ENCODE measurements around the gene MCF2L.
"Not testable (repeated sequence)": the region's sequence is repeated elsewhere in the genome, so short reads cannot be mapped to it uniquely, and the experiment has no call there.

The MCF2L gene

DNA sequence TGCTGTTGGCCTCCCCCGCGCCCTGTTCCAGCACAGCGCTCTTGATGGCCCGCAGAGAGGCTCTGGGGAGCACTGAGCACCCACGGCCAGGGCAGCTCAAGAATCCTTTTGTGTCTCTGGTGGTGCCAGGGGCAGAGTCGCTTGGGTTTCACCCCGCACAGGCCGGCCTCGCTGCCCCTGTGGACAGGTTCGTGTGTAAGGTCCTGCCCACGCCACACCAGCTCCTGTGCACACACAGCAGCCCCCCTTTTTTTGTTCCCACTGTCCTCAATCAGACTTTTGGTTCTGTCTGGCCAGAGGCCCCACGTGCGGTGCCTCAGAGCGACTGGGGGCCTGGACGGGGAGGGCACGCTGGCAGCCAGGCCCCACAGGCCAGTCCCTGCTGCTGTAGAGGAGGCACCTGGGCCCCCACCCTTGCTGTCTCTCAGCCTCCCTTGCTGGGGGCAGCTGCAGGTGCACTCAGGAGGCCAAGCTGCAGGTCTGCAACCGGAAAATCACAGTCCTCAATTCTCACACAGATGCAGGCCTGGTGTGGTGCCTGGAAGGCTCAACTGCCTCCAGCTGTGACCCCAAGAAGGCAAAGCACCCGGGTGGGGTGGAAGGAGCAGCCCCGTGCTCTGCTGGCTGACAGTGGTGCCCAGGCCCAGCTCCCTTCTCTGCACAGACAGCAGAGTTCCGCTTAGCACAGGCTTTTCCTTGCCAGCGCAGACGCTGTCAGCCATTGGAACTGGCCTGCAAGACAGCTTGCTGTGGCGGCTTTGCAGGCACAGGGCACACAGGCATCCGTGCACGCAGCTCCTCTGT is 124.0 kb downstream of the MCF2L start:
- no peak for DNase-seq (ENCODE audit: low read depth in 2 of 2, low spot score in 1 of 2)

DNA sequence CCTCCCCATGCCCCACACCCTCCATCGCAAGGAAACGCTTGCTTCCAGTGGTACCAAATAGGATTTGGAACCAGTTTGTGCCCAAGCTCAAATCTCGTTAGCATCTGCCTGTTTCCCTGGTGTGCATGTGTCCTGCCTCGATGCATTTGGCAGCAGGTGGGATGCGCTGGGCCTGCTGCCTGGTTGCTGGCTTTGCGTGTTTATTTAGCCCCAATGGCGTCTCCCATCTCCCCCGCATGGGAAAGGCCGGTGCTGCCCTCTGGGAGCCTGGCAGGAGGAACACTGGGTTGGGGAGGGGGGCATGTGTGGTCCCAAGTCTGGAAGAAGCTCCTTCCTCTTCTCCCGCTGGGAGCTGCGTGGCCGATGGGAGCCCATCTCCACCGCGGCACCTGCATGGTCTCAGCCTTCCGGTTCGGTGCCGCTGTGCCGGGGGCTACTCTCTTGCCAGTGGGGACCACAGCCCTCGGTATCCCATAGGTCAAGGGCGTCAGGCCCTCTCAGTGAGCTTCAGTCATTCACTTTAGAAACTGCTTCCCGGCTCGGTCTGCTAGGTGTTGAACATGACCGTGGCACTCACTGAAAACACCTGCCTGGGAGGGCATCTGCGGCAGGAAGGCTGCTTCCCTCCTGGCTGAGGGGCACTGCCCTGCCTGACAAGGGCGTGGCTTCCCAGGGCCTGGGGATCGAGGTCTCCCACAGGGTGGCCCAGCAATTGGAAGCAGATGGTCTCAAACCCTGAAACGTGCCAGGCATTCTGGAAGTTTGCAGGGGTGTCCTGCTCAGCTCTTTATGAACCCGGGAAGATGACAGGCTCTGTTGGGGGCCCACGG is 124.8 kb downstream of the MCF2L start:
- DNase-seq (ENCODE audit: low read depth in 2 of 2, low spot score in 1 of 2), result no peak

DNA sequence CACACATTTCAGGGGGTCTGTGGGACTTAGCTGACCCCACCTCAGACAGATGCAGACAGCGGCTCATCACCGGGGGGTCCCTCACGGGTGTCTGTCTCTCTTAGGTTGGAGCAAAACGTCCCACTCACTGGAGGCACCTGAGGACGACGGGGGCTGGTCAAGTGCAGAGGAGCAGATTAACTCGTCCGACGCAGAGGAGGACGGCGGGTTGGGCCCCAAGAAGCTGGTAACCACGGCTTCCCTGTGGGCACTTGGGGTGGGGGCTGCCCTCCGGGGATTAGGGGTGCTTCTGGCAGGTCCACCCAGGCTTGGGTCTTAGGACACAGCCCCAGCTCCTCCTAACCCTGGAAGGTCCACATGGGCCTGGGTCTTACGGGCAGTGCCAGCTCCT is 125.4 kb downstream of the MCF2L start:
- no peak for DNase-seq (ENCODE audit: low read depth in 2 of 2, low spot score in 1 of 2)

DNA sequence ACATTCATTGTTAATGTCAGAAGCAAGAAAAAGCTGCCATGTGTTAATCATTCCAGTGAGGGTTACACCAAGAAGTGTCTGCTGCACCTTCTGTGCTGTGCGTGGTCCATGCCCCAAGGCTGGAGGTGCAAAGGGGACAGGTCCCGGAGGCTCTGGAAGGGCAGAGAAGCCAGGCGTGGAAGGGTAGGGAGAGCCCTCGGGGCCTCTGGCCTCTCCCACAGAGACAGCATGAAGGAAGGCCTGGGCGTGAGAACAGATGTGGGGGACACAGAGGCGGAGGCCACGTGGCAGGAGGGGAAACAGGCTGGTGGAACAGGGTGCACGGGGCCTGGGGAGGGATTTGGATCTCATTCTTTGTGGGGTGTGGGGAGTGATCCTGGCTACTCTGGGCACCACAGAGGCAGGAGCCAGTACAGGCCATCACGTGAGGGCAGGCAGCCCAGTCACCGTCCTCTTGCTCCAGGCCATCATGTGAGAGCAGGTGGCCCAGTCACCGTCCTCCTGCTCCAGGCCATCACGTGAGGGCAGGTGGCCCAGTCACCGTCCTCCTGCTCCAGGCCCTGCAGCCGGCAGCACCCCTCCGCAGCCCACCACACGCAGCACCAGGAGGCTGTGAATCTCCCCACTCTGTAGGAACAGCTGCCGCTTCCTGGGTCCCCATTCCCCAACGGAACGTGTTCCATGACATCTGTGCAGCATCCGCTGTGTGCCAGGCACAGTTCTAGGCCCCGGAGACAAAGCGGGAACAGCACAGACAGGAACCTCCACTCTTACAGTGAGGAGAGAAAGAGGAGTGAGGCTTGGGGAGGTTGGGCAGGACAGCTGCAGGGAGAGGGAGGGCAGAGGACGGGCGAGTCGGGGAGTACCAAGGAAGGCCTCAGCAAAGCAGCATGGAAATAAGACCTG is 126.4 kb downstream of the MCF2L start:
- DNase-seq (ENCODE audit: low read depth in 2 of 2, low spot score in 1 of 2), result no peak

DNA sequence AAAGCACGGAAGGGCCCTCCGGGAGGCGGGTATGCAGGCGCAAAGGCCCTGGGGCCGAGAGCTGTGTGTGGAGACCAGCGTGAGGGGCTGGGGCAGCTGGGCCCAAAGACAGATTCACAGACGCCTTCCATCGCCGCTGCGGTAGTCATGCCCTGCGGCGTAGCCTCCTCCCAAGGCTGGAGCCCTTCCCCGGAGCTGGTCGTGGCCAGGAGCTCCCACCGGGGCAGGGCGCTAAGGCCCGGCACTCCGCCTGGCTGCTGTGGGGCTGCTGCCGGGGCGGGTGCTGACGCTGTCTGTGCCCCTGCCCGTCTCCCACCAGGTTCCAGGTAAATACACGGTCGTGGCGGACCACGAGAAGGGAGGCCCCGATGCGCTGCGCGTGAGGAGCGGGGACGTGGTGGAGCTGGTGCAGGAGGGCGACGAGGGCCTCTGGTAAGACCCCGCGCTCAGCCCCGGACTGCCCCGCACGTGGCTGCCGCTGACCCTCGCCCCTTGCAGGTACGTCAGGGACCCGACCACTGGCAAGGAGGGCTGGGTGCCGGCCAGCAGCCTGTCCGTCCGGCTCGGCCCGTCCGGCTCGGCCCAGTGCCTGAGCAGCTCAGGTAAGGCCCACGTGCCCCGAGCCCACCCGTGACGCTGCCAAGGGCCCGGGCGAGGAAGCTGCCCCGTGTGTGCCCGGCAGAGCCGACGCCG is 127.2 kb downstream of the MCF2L start:
- DNase-seq (ENCODE audit: low read depth in 2 of 2, low spot score in 1 of 2), result no peak

DNA sequence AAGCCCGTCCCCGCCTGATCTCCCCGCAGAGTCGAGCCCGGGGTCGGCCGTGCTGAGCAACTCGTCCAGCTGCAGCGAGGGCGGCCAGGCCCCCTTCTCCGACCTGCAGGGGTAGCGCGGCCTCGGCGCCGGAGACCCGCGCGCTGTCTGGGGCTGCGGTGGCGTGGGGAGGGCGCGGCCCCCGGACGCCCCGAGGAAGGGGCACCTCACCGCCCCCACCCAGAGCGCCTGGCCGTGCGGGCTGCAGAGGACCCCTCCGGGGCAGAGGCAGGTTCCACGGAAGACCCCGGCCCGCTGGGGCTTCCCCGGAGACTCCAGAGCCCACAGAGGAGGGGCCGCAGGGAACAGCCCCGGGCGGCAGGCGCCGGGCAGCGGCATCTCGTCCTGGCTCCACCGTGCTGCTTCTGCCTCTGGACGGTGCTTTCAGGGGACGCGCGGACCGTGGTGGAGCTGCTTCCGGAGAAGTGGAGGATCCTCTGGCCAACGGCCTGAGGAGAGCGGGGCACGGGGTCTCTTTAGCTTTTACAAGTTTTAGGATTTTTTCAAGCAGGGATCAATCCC is 127.8 kb downstream of the MCF2L start:
- DNase-seq (ENCODE audit: low read depth in 2 of 2, low spot score in 1 of 2), result no peak

DNA sequence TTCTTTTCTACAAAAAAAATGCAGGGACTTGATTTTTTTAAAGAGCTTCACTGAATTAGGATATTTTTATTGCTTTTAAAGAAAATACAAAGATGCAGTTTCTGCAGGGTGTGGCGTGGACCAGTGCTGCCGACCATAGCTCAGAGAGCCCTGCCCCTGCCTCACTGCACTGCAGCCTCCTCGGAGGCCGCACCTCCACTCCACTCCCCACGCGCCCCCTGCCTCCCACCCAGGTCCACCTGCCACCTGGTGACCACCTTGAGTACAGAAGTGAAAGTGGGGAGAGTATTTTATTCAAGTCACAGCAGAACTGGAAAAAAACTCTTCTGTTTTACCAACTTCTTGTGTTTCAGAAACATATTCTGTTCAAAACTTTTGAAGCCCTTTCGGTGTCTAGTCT is 128.6 kb downstream of the MCF2L start:
- no peak for DNase-seq (ENCODE audit: low read depth in 2 of 2, low spot score in 1 of 2)

DNA sequence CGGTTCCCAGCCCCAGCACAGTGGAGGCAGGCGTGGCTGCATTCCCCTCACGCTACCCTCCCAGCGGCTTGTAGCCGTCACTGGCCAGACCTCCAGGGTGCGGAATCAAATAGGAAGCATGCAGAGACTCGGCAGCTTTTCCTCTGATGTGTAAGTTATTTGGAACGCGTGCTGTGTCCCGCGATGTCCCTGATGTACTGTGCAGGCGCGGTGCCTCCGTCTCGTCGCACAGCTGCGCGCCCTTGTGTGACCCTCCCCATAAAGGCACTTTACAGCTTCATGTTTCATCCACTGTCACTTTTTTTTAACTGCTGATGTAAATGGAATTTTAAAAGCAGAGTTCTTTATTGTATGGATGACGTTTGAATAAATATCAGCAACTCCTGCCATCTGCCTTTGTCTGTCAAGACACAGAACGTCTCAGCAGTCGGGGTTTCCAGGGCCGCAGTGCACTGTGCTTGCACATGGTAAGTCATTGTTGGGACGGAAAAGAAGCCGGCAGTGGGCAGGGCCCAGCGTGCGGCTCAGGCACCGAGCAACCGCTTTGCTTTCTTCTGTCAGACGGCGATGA is 129.2 kb downstream of the MCF2L start:
- DNase-seq (ENCODE audit: low read depth in 2 of 2, low spot score in 1 of 2), result no peak

DNA sequence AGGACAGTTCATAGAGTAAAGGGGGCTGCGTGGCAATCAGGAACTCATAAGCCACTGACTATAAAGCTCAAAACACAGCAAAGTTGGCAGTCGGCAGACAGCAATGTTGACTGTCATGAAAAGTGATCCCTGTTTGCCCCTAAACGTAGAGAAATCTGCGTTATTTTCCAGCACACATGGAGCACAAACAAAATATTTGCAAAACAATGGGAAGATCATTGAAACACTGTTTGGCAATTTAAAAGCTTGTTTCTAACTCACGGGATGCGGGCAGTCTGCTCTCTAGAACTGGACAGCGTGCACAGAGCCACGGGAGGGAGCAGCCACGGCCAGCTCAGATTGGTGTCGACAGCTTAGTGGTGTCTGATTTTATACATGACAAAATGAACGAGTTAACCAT is 130.1 kb downstream of the MCF2L start:
- DNase-seq (ENCODE audit: low read depth in 2 of 2, low spot score in 1 of 2), result no peak

DNA sequence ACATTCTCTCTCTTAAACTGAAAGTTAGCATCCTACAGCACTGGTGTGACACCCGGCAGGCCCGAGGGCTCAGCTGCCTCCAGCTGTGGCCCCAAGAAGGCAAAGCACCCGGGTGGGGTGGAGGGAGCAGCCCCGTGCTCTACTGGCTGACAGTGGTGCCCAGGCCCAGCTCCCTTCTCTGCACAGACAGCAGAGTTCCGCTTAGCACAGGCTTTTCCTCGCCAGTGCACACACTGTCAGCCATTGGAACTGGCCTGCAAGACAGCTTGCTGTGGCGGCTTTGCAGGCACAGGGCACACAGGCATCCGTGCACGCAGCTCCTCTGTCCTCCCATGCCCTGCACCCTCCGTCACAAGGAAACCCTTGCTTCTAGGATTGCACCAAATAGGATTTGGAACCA is 133.3 kb downstream of the MCF2L start:
- not testable (repeated sequence) for DNase-seq (ENCODE audit: low read depth in 2 of 2, low spot score in 1 of 2)

DNA sequence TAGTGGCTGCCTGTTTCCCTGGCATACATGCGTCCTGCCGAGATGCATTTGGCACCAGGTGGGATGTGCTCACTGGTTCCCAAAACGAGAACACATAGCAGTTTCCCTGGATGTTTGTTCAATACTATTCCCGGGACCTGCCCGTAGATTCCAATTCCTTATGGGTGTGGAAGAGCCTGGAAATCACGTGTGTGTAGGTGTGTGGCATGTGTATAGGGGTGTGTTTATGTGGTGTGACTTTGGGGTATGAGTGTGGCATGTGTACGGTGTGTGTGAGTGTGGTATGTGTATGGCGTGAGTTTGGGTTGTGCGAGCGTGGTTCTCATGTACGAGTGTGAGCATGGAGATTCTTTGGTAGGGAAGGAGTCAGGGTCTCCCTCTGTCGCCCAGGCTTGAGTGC is 133.7 kb downstream of the MCF2L start:
- no peak for DNase-seq (ENCODE audit: low read depth in 2 of 2, low spot score in 1 of 2)

DNA sequence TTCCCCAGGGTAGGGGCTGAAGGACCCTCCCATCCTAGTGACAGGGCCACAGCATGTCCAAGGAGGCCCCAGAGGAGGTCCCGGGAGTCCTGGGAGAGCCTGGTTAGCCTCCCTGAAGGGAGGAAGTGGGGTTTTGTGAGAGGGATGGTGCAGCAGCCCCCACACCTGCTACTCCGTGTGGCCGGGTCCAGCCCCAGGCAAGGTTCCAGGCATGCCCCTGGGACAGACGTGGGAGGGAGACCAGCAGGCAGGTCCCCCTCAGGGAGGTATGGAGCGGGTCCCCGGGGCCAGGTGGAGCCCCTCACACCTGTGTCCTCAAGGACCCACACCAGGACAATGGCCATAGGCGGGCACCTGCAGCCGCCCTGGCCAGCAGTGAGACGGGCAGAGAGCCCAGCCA is 134.6 kb downstream of the MCF2L start:
- no peak for DNase-seq (ENCODE audit: low read depth in 2 of 2, low spot score in 1 of 2)

DNA sequence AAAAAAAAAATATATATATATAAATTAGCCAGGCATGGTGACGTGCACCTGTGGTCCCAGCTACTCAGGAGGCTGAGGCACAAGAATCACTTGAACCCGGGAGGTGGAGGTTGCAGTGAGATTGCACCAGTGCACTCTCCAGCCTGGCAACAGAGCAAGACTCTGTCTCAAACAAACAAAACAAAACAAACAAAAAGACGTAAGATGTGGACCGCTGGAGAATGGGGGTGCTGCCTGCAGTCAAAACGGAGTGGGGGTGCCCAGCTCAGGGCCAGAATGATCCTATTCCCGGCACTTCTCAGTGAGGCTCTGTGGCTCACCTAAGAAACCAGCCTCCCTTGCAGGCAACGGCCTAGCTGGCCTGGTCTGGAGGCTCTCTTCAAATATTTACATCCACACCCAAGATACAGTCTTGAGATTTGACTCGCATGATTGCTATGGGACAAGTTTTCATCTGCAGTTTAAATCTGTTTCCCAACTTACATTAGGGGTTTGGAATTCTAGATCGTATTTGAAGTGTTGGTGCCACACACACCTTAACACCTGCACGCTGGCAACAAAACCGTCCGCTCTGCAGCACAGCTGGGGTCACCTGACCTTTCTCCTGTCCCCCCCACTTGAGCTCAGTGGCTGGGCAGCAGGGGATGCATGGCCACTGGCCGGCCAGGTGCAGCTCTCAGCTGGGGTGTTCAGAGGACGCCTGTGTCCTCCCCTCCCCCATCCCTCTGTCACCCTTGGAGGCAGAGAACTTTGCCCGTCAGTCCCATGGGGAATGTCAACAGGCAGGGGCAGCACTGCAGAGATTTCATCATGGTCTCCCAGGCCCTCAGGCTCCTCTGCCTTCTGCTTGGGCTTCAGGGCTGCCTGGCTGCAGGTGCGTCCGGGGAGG is 136.3 kb downstream of the MCF2L start, which contains the start of gene F7:
F7 (plus strand) TSS at position 760 of the 889 bp plus-strand sequence; CDS start at position 811, 51 bp downstream.
- DNase-seq (ENCODE audit: low read depth in 2 of 2, low spot score in 1 of 2), result no peak

DNA sequence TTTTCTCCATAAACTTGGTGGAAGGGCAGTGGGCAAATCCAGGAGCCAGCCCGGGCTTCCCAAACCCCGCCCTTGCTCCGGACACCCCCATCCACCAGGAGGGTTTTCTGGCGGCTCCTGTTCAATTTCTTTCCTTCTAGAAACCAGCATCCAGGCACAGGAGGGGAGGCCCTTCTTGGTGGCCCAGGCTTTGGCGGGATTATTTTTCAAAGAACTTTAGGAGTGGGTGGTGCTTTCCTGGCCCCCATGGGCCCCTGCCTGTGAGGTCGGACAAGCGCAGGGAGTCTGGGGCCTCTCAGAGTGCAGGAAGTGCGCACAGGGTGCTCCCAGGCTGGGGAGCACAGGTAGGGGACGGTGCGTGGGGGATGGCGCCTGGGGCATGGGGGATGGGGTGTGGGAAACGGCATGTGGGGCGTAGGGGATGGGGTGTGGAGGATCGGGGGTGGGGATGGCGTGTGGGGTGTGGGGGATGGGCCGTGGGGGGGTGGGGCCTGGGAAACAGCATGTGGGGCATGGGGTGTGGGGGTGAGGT is 137.0 kb downstream of the MCF2L start:
- no peak for DNase-seq (ENCODE audit: low read depth in 2 of 2, low spot score in 1 of 2)

DNA sequence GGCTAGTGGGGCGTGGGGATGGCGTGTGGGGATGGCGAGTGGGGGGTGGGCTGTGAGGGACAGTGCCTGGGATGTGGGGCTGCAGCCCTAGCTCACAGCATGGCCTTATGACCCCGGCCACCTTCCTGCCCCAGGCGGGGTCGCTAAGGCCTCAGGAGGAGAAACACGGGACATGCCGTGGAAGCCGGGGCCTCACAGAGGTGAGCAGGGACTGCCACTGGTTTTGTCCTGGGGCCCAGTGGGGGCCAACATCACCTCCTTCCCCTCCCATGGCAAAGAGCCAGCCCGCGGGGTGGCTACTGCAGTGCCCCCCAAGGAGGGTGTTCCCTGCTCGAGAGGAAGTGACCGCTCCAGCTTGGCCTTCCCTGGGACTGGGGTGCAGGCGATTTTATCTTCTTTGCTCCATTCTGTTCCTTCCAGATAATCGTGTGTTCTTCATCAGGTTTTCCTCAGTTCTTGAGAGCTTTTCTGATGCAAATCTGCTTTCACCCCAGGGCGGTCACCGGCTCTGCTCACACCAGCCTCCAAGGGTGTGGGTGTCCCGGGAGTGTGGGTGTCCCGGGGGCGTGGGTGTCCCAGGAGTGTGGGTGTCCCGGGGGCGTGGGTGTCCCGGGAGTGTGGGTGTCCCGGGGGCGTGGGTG is 137.8 kb downstream of the MCF2L start:
- no peak for DNase-seq (ENCODE audit: low read depth in 2 of 2, low spot score in 1 of 2)

DNA sequence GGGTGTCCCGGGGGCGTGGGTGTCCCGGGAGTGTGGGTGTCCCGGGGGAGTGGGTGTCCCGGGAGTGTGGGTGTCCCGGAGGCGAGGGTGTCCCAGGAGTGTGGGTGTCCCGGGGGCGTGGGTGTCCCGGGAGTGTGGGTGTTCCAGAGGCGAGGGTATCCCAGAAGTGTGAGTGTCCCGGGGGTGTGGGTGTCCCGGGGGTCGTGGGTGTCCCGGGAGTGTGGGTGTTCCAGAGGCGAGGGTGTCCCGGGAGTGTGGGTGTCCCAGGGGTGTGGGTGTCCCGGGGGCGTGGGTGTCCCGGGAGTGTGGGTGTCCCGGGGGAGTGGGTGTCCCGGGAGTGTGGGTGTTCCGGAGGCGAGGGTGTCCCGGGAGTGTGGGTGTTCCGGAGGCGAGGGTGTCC is 139.5 kb downstream of the MCF2L start:
- not testable (repeated sequence) for DNase-seq (ENCODE audit: low read depth in 2 of 2, low spot score in 1 of 2)

DNA sequence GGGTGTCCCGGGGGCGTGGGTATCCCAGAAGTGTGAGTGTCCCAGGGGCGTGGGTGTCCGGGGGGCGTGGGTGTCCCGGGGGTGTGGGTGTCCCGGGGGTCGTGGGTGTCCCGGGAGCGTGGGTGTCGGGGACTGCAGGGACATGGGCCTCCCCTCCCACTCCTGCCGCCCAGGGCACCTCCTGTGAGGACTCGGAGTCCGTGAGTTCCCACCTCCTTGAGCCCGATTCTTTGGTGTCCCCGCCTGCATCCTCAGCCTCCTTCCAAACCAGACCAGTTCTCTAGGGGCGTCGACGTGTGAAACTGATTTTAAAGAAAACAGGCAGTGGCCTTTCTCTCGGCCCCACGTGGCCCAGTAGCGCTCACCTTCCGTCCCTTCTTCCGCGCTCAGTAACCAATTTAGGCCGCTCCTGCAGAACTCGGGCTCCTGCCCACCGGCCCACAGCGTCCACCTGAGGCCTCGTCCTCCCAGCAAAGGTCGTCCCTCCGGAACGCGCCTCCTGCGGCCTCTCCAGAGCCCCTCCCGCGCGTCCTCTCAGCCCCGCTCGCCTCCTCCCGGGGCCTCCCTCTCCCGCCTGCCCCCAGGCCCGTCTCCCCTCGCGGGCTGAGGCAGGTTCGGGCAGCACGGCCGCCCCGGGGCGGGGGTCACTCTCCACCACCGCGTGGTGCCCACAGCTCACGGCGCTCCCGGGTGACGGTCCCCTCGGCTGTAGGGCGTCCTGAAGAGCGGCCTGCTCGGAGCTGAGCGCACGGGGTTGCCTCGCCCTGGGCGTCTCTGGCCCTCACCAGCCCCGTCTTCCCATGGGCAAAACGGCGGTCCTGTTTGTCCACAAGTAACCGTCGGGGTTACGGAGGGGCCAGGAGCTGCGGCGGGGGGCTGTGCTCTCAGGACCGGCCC is 140.4 kb downstream of the MCF2L start:
- DNase-seq (ENCODE audit: low read depth in 2 of 2, low spot score in 1 of 2), result no peak

Measured in stimulated activated CD8-positive, alpha-beta memory T cell treated with anti-CD3 and anti-CD28 coated beads, Interleukin-4, amount 100 ng/mL, for 4 hours (primary cell).